H1 (cell line): ENCODE results near the gene TMEM120B. TPM values are rescaled to one million over a fixed set of nuclear protein-coding genes. Genes with fewer than 3 reads are reported as not detected.

Source experiments
- CTCF ChIA-PET: fragments of 300-600 bp; sonication (Branson Sonifier 250); formaldehyde crosslinking; loops from one replicate; lab custom pipeline; 2021; ENCODE audit not compliant: partially characterized antibody; lab: Charles Lee
- POLR2A ChIA-PET: fragments of 300-600 bp; sonication (Branson Sonifier 250); formaldehyde crosslinking; loops from one replicate; lab custom pipeline; 2021; ENCODE audit warnings: inconsistent platforms; ENCODE audit not compliant: partially characterized antibody; lab: Charles Lee
- DNase-seq, 2 experiments: peaks; one replicate each; pipeline versions ENCODE4 v3.0.0 to v3.0.0-alpha.2; 2010 to 2022; ENCODE audit warnings: low spot score in 2 of 2, low read depth in 1 of 2, mixed read lengths in 1 of 2
- FAIRE-seq: peaks from 2 replicates; lab custom pipeline; 2011; peaks lifted over from hg19 to GRCh38; lab: Jason Lieb, UNC
- H2AFZ ChIP-seq: 2 replicates; pipeline ENCODE4 v1.8.1; 2012; ENCODE audit warnings: low read length, inconsistent platforms
- H2AK5ac ChIP-seq: 2 replicates; pipeline ENCODE4 v1.6.1; 2013; ENCODE audit warnings: low read depth, low read length
- H2BK120ac ChIP-seq: replicated peaks from 2 replicates; pipeline ENCODE3; 2013; ENCODE audit warnings: low read depth, low read length, inconsistent platforms
- H2BK12ac ChIP-seq: 2 replicates; pipeline ENCODE4 v1.6.1; 2013; ENCODE audit warnings: low read depth, low read length
- H2BK15ac ChIP-seq: 2 replicates; pipeline ENCODE4 v1.6.1; 2013; ENCODE audit warnings: low read length
- H2BK20ac ChIP-seq: 2 replicates; pipeline ENCODE4 v1.6.1; 2013; ENCODE audit warnings: low read length
- H2BK5ac ChIP-seq: 2 replicates; pipeline ENCODE4 v1.6.1; 2013; ENCODE audit warnings: low read depth, low read length
- H3K14ac ChIP-seq: 2 replicates; pipeline ENCODE4 v1.6.1; 2013; ENCODE audit warnings: inconsistent platforms; ENCODE audit not compliant: insufficient read length
- H3K18ac ChIP-seq: 2 replicates; pipeline ENCODE4 v1.6.1; 2013; ENCODE audit warnings: low read length; ENCODE audit errors: extremely low read depth
- H3K23ac ChIP-seq: 2 replicates; pipeline ENCODE4 v1.6.1; 2013; ENCODE audit warnings: inconsistent platforms; ENCODE audit not compliant: insufficient read length
- H3K23me2 ChIP-seq: 2 replicates; pipeline ENCODE4 v1.6.1; 2013; ENCODE audit warnings: low read depth, low read length
- H3K27ac ChIP-seq: 2 replicates; pipeline ENCODE4 v1.6.1; 2011; ENCODE audit warnings: low read depth, low read length, inconsistent platforms
- H3K27me3 ChIP-seq, 4 experiments: replicated peaks in 1 of 4; 1 replicate in 1 of 4; 2 replicates in 3 of 4; pipeline versions ENCODE4 v1.6.1 to v1.8.1; 2011 to 2013; ENCODE audit warnings: low read length in 3 of 4, mild to moderate bottlenecking in 3 of 4, inconsistent platforms in 2 of 4, mixed read lengths in 2 of 4, moderate library complexity in 1 of 4; ENCODE audit not compliant: control insufficient read depth in 3 of 4, insufficient read depth in 3 of 4; ENCODE audit errors: extremely low read depth in 1 of 4
- H3K36me3 ChIP-seq, 4 experiments: 2 replicates each; pipeline versions ENCODE4 v1.6.1 to v1.8.1; 2011 to 2013; ENCODE audit warnings: mild to moderate bottlenecking in 4 of 4, low read length in 3 of 4, moderate library complexity in 2 of 4, control low read depth in 1 of 4, inconsistent platforms in 1 of 4; ENCODE audit not compliant: insufficient read depth in 4 of 4, control insufficient read depth in 2 of 4
- H3K4ac ChIP-seq: replicated peaks from 2 replicates; pipeline ENCODE3; 2013; ENCODE audit warnings: low read length, low read depth, mixed read lengths, inconsistent platforms; ENCODE audit not compliant: insufficient read length
- H3K4me1 ChIP-seq, 4 experiments: replicated peaks in 1 of 4; 1 replicate in 1 of 4; 2 replicates in 3 of 4; pipeline versions ENCODE4 v1.6.1 to v1.8.1; 2011 to 2013; ENCODE audit warnings: low read length in 3 of 4, inconsistent platforms in 2 of 4, mixed read lengths in 1 of 4; ENCODE audit not compliant: insufficient read depth in 4 of 4, control insufficient read depth in 3 of 4
- H3K4me2 ChIP-seq, 2 experiments: 2 replicates each; pipeline versions ENCODE4 v1.6.1 to v1.8.1; 2011 to 2013; ENCODE audit warnings: low read depth in 2 of 2, low read length in 2 of 2, control low read depth in 1 of 2, inconsistent platforms in 1 of 2, mild to moderate bottlenecking in 1 of 2; ENCODE audit not compliant: insufficient read depth in 1 of 2
- H3K4me3 ChIP-seq, 4 experiments: fragments of 200-600, 300-600 bp in 1 of 4; sonication (generic), shearing (Covaris generic), sonication (Bioruptor Twin) in 1 of 4; 2 replicates each; pipeline versions ENCODE4 v1.5.1 to v1.8.1; 2011 to 2016; ENCODE audit warnings: low read length in 4 of 4, low read depth in 3 of 4, control low read depth in 2 of 4, inconsistent platforms in 2 of 4, mild to moderate bottlenecking in 2 of 4, mixed read lengths in 1 of 4, moderate library complexity in 1 of 4; ENCODE audit not compliant: insufficient read depth in 2 of 4; ENCODE audit errors: extremely low read depth in 1 of 4
- H3K56ac ChIP-seq: replicated peaks from 2 replicates; pipeline ENCODE3; 2013; ENCODE audit warnings: low read depth, mild to moderate bottlenecking, mixed read lengths, low read length, inconsistent platforms; ENCODE audit not compliant: insufficient read length
- H3K79me1 ChIP-seq: 2 replicates; pipeline ENCODE4 v1.6.1; 2013; ENCODE audit warnings: low read depth, low read length, control low read depth
- H3K79me2 ChIP-seq, 2 experiments: 2 replicates each; pipeline versions ENCODE4 v1.6.1 to v1.8.1; 2012 to 2013; ENCODE audit warnings: low read length in 2 of 2, mild to moderate bottlenecking in 2 of 2, inconsistent platforms in 1 of 2; ENCODE audit not compliant: insufficient read depth in 2 of 2, control insufficient read depth in 1 of 2
- H3K9ac ChIP-seq, 4 experiments: replicated peaks in 1 of 4; 1 replicate in 1 of 4; 2 replicates in 3 of 4; pipeline versions ENCODE4 v1.6.1 to v1.8.1; 2011 to 2013; ENCODE audit warnings: low read depth in 3 of 4, low read length in 3 of 4, control low read depth in 2 of 4, mild to moderate bottlenecking in 2 of 4, moderate library complexity in 2 of 4, inconsistent platforms in 1 of 4; ENCODE audit errors: extremely low read depth in 1 of 4
- H3K9me3 ChIP-seq, 2 experiments: 2 replicates each; pipeline versions ENCODE4 v1.6.1 to v1.8.1; 2012 to 2013; ENCODE audit warnings: mild to moderate bottlenecking in 2 of 2, moderate library complexity in 2 of 2, control low read depth in 1 of 2, inconsistent platforms in 1 of 2, low read depth in 1 of 2, low read length in 1 of 2, mixed read lengths in 1 of 2; ENCODE audit not compliant: insufficient read depth in 2 of 2
- H4K20me1 ChIP-seq, 2 experiments: replicated peaks in 1 of 2; 2 replicates each; pipeline versions ENCODE3 to v1.8.1; 2011 to 2013; ENCODE audit warnings: inconsistent platforms in 2 of 2, low read length in 2 of 2, mild to moderate bottlenecking in 1 of 2; ENCODE audit not compliant: insufficient read depth in 2 of 2, control insufficient read depth in 1 of 2
- H4K5ac ChIP-seq: 2 replicates; pipeline ENCODE4 v1.6.1; 2013; ENCODE audit warnings: low read length, low read depth, mixed read lengths, inconsistent platforms; ENCODE audit not compliant: insufficient read length
- H4K8ac ChIP-seq: 2 replicates; pipeline ENCODE4 v1.8.0; 2013; ENCODE audit warnings: mild to moderate bottlenecking, moderate library complexity, low read length, inconsistent platforms; ENCODE audit not compliant: insufficient read depth; ENCODE audit errors: extremely low read depth
- H4K91ac ChIP-seq: replicated peaks from 2 replicates; pipeline ENCODE3; 2013; ENCODE audit warnings: low read length, mixed read lengths, inconsistent platforms; ENCODE audit not compliant: insufficient read length
- CBX5 ChIP-seq: fragments of 300-800, 300-1000 bp; sonication (generic); IDR thresholded peaks from 2 replicates; pipeline ENCODE4 v1.7.1; 2016; ENCODE audit warnings: antibody characterized with exemption, low read length, low read depth
- CREB1 ChIP-seq: IDR thresholded peaks from 2 replicates; pipeline ENCODE4 v1.6.1; 2012; ENCODE audit warnings: inconsistent platforms
- CTBP2 ChIP-seq: IDR thresholded peaks from 2 replicates; pipeline ENCODE4 v1.7.0; 2011; ENCODE audit warnings: borderline replicate concordance, mild to moderate bottlenecking, moderate library complexity, mixed read lengths, low read length; ENCODE audit not compliant: insufficient read depth, insufficient read length
- EP300 ChIP-seq, 2 experiments: IDR thresholded peaks; 1 replicate in 1 of 2; 2 replicates in 1 of 2; pipeline ENCODE4 v1.6.1; 2011 to 2012; ENCODE audit warnings: low read depth in 2 of 2, low read length in 2 of 2, mild to moderate bottlenecking in 2 of 2, borderline replicate concordance in 1 of 2, inconsistent platforms in 1 of 2, moderate library complexity in 1 of 2
- EZH2 ChIP-seq: fragments of 200-600 bp; sonication (generic); IDR thresholded peaks from 2 replicates; pipeline ENCODE4 v1.7.1; 2012; ENCODE audit warnings: low read depth, mild to moderate bottlenecking, moderate library complexity, low read length, inconsistent platforms; ENCODE audit not compliant: severe bottlenecking
- FOSL1 ChIP-seq: IDR thresholded peaks from 2 replicates; pipeline ENCODE4 v1.6.1; 2011; ENCODE audit warnings: mild to moderate bottlenecking, low read depth, low read length, moderate library complexity; ENCODE audit not compliant: insufficient read depth
- MAX ChIP-seq: IDR thresholded peaks from 2 replicates; pipeline ENCODE4 v1.6.1; 2012; ENCODE audit warnings: inconsistent platforms
- RAD21 ChIP-seq, 2 experiments: IDR thresholded peaks in 1 of 2; conservative IDR thresholded peaks in 1 of 2; 2 replicates each; pipeline ENCODE4 v1.6.1; 2011; ENCODE audit warnings: low read depth in 2 of 2, low read length in 2 of 2, improper control_type of control experiment in 1 of 2, inconsistent platforms in 1 of 2, mild to moderate bottlenecking in 1 of 2, moderate library complexity in 1 of 2
- RXRA ChIP-seq: IDR thresholded peaks from 2 replicates; pipeline ENCODE4 v1.6.1; 2011; ENCODE audit warnings: low read depth, mild to moderate bottlenecking, low read length, moderate library complexity; ENCODE audit not compliant: insufficient read depth
- YY1 ChIP-seq: IDR thresholded peaks from 2 replicates; pipeline ENCODE4 v1.6.1; 2011; ENCODE audit warnings: low read depth, mild to moderate bottlenecking, low read length
- WGBS, 2 experiments: shearing (Covaris generic) in 1 of 2; methylation state at CpG; one replicate each; pipeline versions ENCODE4 v1.1.6 to v1.1.7; 2013 to 2015; ENCODE audit warnings: low lambda C conversion rate in 2 of 2, mixed read lengths in 2 of 2, inconsistent platforms in 1 of 2, low coverage in 1 of 2, missing lambda C conversion rate in 1 of 2; ENCODE audit not compliant: insufficient replicate concordance in 2 of 2, insufficient coverage in 1 of 2, insufficient read length in 1 of 2; ENCODE audit errors: extremely low coverage in 1 of 2, missing lambda C conversion rate in 1 of 2; 5-methylcytosine and 5-hydroxymethylcytosine counted together
- polyA plus RNA-seq, 7 experiments: library from polyadenylated mRNA; depleted of rRNA in 3 of 7; stranded (reverse) in 5 of 7; unstranded in 2 of 7; fragments of >200 nt in 5 of 7; fragments of 200-250 nt in 2 of 7; gene quantifications; 1 replicate in 5 of 7; 2 replicates in 1 of 7; 4 replicates in 1 of 7; pipeline versions ENCODE4 v1.2.1 to v1.2.3, GENCODE V29; 2011 to 2013; ENCODE audit warnings: missing spikeins in 2 of 7, mixed read lengths in 2 of 7
- total RNA-seq: library from RNA; stranded (reverse); fragmentation: NEBNext Ultra II Directional; extraction: Animal tissue kit (Norgen Biotek cat#: 25700); gene quantifications from 2 replicates; pipeline ENCODE4 v1.2.1, GENCODE V29; 2021
- TF ChIP-seq, protein P1 (sequence below): IDR thresholded peaks from 2 replicates; pipeline ENCODE4 v1.6.1; 2012; ENCODE audit warnings: inconsistent platforms

TMEM120B gene
- total and polyA plus RNA-seq, 2 of the 8 experiments (the other 6 are each of a cell fraction or from before 2014, with no cell fraction given) = 22.0 to 29.1 TPM

- Histone ChIP-seq H2BK15ac (no peak overlapping the region), H2BK20ac (no peak overlapping the region), H4K5ac (no peak overlapping the region), H3K36me3 (no peaks in the 10 kb centered on the region), H3K56ac (no peak overlapping the region), H2BK120ac (no peak overlapping the region), H3K9ac (peak overlapping the region in 1 of 4 experiments; percentile 18; a peak in 1 of 7 replicates), H3K27me3 (no peaks in the 10 kb centered on the region), H3K23me2 (peaks cover 11% of the 10 kb centered on the region; the same call in 1 of the 2 replicates), H2AFZ (no peak overlapping the region), H2AK5ac (peak overlapping the region; percentile 40; the same call in 1 of the 2 replicates), H3K23ac (no peak overlapping the region), H3K4me1 (peaks cover 0 to 14% (median 4%) of the 10 kb centered on the region in 4 experiments; a peak in 5 of 7 replicates), H4K91ac (no peak overlapping the region), H4K20me1 (peaks cover 4 to 12% of the 10 kb centered on the region in 2 experiments), H2BK5ac (no peak overlapping the region), H3K79me2 (peaks cover 0 to 47% of the 10 kb centered on the region in 2 experiments), H3K9me3 (no peaks in the 10 kb centered on the region), H2BK12ac (no peak overlapping the region), H3K79me1 (peaks cover 16% of the 10 kb centered on the region), H3K27ac (no peak overlapping the region), H3K18ac (no peak overlapping the region), H4K8ac (no peak overlapping the region), H3K4ac (no peak overlapping the region), H3K4me3 (peak overlapping the region; percentile 79 to 91 (median 87); a peak in 5 of 8 replicates), H3K4me2 (peak overlapping the region; percentile 71 to 94), H3K14ac (no peak overlapping the region)
- WGBS, 2 experiments = 77% methylated on average over 6 of the region's 6 CpGs; no CpG with 5 or more reads in 1 of the 2 experiments
- POLR2A ChIA-PET = interaction anchor here (0.6 to 2.1 kb wide), 5 partner anchors 11 to 134 kb away, joined by 3 to 5 read pairs (median 4); partner anchors contain the start of gene RHOF
- FAIRE-seq (no peak), DNase-seq (no peak)
- CTCF ChIA-PET = interaction anchor here (0.6 to 9.9 kb wide), 11 partner anchors 16 to 315 kb away, joined by 3 to 69 read pairs (median 3); partner anchors contain the start of genes ORAI1 and RHOF
- no peak for TF ChIP-seq YY1
- TF ChIP-seq CREB1 = no peak
- no peak for TF ChIP-seq RAD21 (IDR thresholded peaks at IDR 0.05 in 1 of 2, conservative IDR thresholded peaks at IDR 0.05 in 1 of 2; ENCODE audit: low read depth in 2 of 2, low read length in 2 of 2)
- no peak for TF ChIP-seq CBX5
- TF ChIP-seq, protein P1, sequence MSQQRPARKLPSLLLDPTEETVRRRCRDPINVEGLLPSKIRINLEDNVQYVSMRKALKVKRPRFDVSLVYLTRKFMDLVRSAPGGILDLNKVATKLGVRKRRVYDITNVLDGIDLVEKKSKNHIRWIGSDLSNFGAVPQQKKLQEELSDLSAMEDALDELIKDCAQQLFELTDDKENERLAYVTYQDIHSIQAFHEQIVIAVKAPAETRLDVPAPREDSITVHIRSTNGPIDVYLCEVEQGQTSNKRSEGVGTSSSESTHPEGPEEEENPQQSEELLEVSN = no peak
- no peak for TF ChIP-seq CTBP2
- TF ChIP-seq EP300 (IDR thresholded peaks at IDR 0.05; ENCODE audit: borderline replicate concordance in 1 of 2, low read depth in 2 of 2, low read length in 2 of 2) = no peak
- no peak for TF ChIP-seq FOSL1
- no peak for TF ChIP-seq MAX
- TF ChIP-seq EZH2 = no peak
- TF ChIP-seq RXRA = no peak
Observed at GRCh38 chr12:121713793-121714192, 1.2 kb downstream of the TMEM120B start.
